SKM-1 treated with dmso at 0.1 percent for 144 hours (cell line): ENCODE data around the gene ELF2.
"Not testable (repeated sequence)": the region's sequence is repeated elsewhere in the genome, so short reads cannot be mapped to it uniquely, and the experiment has no call there.

Experiments used
- DNase-seq: peaks from one replicate; lab custom pipeline; 2025; ENCODE audit not compliant: unreplicated experiment; lab: John Stamatoyannopoulos, UW

The ELF2 gene

GRCh38 chr4:139188648-139189416 lies 11.8 kb upstream of the ELF2 start:
- DNase-seq, result peak; percentile 99

GRCh38 chr4:139184129-139184528 lies 7.1 kb upstream of the ELF2 start:
- DNase-seq, result no peak

- peak; percentile 88 for DNase-seq
Observed at GRCh38 chr4:139177869-139178619, 1.0 kb upstream of the ELF2 start.

- DNase-seq, result peak; percentile 58
Observed at GRCh38 chr4:139176302-139177048, 543 bp downstream of the ELF2 start.

GRCh38 chr4:139175646-139176301 lies 1.2 kb downstream of the ELF2 start:
- no peak for DNase-seq

GRCh38 chr4:139171876-139172691 lies 4.9 kb downstream of the ELF2 start:
- DNase-seq, result no peak

GRCh38 chr4:139170932-139171331 lies 6.1 kb downstream of the ELF2 start:
- DNase-seq, result no peak

GRCh38 chr4:139167774-139168444 lies 9.1 kb downstream of the ELF2 start:
- DNase-seq, result peak; percentile 90

- no peak for DNase-seq
Observed at GRCh38 chr4:139164731-139165130, 12.3 kb downstream of the ELF2 start.

GRCh38 chr4:139163806-139164206 lies 13.2 kb downstream of the ELF2 start:
- DNase-seq, result no peak

- not testable (repeated sequence) for DNase-seq
Observed at GRCh38 chr4:139157977-139158376, 19.0 kb downstream of the ELF2 start.

- no peak for DNase-seq
Observed at GRCh38 chr4:139154952-139155557, 22.0 kb downstream of the ELF2 start.

GRCh38 chr4:139154538-139154937 lies 22.5 kb downstream of the ELF2 start:
- DNase-seq, result no peak

- DNase-seq, result no peak
Observed at GRCh38 chr4:139154134-139154421, 22.9 kb downstream of the ELF2 start.

GRCh38 chr4:139153411-139154133 lies 23.4 kb downstream of the ELF2 start:
- no peak for DNase-seq

- no peak for DNase-seq
Observed at GRCh38 chr4:139152249-139152648, 24.8 kb downstream of the ELF2 start.

- no peak for DNase-seq
Observed at GRCh38 chr4:139146926-139147629, 29.9 kb downstream of the ELF2 start.

GRCh38 chr4:139145552-139145932 lies 31.5 kb downstream of the ELF2 start:
- no peak for DNase-seq
